Ureter (tissue), 1 donor: ENCODE measurements around the gene KDM6B. TPM values are rescaled to one million over a fixed set of nuclear protein-coding genes. Genes with fewer than 3 reads are reported as not detected.
"Not testable (repeated sequence)": the region's sequence is repeated elsewhere in the genome, so short reads cannot be mapped to it uniquely, and the experiment has no call there.

Experiments used
- DNase-seq: peaks from one replicate; pipeline ENCODE4 v3.0.0-alpha.2; 2020; ENCODE audit warnings: low spot score
- total RNA-seq: library from RNA; stranded (reverse); gene quantifications from one replicate; pipeline ENCODE4 v1.2.4, GENCODE V29; 2023
- donor health status: DM: yes; HTN: yes; CAD: no.

KDM6B gene
- 31.8 TPM for total RNA-seq

GRCh38 chr17:7833795-7834541, at the start of gene KDM6B:
TSS of gene KDM6B (plus strand) at chr17:7834217. CDS start at chr17:7845555, 11,338 bp downstream.
- DNase-seq, result peak; percentile 96

- DNase-seq, result no peak
Measured at GRCh38 chr17:7786866-7787265, 47.2 kb upstream of the KDM6B start.

GRCh38 chr17:7789131-7789530, 44.9 kb upstream of the KDM6B start:
- no peak for DNase-seq

- DNase-seq, result no peak
Measured at GRCh38 chr17:7790150-7790549, 43.9 kb upstream of the KDM6B start.

- DNase-seq, result no peak
Measured at GRCh38 chr17:7792611-7793010, 41.4 kb upstream of the KDM6B start.

GRCh38 chr17:7794075-7794663, 39.8 kb upstream of the KDM6B start:
- no peak for DNase-seq

- DNase-seq, result no peak
Measured at GRCh38 chr17:7797976-7798375, 36.0 kb upstream of the KDM6B start.

GRCh38 chr17:7798839-7799238, 35.2 kb upstream of the KDM6B start:
- no peak for DNase-seq

GRCh38 chr17:7803981-7804380, 30.0 kb upstream of the KDM6B start:
- peak; percentile 73 for DNase-seq

- no peak for DNase-seq
Measured at GRCh38 chr17:7806587-7806986, 27.4 kb upstream of the KDM6B start.

GRCh38 chr17:7807206-7807605, 26.8 kb upstream of the KDM6B start:
- DNase-seq, result no peak

GRCh38 chr17:7809086-7809790, 24.8 kb upstream of the KDM6B start:
- no peak for DNase-seq

- not testable (repeated sequence) for DNase-seq
Measured at GRCh38 chr17:7809791-7810343, 24.1 kb upstream of the KDM6B start.

GRCh38 chr17:7811251-7811650, 22.8 kb upstream of the KDM6B start:
- no peak for DNase-seq

- no peak for DNase-seq
Measured at GRCh38 chr17:7814969-7815368, 19.0 kb upstream of the KDM6B start.

- DNase-seq, result no peak
Measured at GRCh38 chr17:7816926-7817642, 16.9 kb upstream of the KDM6B start.

GRCh38 chr17:7817643-7817964, 16.4 kb upstream of the KDM6B start:
- no peak for DNase-seq

- DNase-seq, result no peak
Measured at GRCh38 chr17:7818026-7818425, 16.0 kb upstream of the KDM6B start.

- DNase-seq, result no peak
Measured at GRCh38 chr17:7818746-7819645, 15.0 kb upstream of the KDM6B start.

GRCh38 chr17:7820231-7820630, 13.8 kb upstream of the KDM6B start:
- no peak for DNase-seq

GRCh38 chr17:7822126-7822525, 11.9 kb upstream of the KDM6B start:
- DNase-seq, result no peak
